Fibroblast of lung (primary cell): Measurements from ENCODE around the gene MCAT. TPM values are rescaled to one million over a fixed set of nuclear protein-coding genes. Genes with fewer than 3 reads are reported as not detected.

Experiments used
- DNase-seq, 2 donors: peaks; one replicate each; pipeline versions ENCODE4 v3.0.0 to v3.0.0-alpha.2; 2010; ENCODE audit warnings: low read depth in 2 of 2
- H2AFZ ChIP-seq: 2 replicates; pipeline ENCODE4 v1.5.1; 2012; ENCODE audit warnings: low read length, control low read depth, inconsistent platforms
- H3K27ac ChIP-seq: 2 replicates; pipeline ENCODE4 v1.5.1; 2011; ENCODE audit warnings: low read length, control low read depth; ENCODE audit not compliant: insufficient read depth
- H3K27me3 ChIP-seq: 2 replicates; pipeline ENCODE4 v1.5.1; 2011; ENCODE audit warnings: mild to moderate bottlenecking, low read length; ENCODE audit not compliant: control insufficient read depth, insufficient read depth
- H3K36me3 ChIP-seq: 2 replicates; pipeline ENCODE4 v1.5.1; 2011; ENCODE audit warnings: low read length; ENCODE audit not compliant: control insufficient read depth, insufficient read depth
- H3K4me1 ChIP-seq: 2 replicates; pipeline ENCODE4 v1.5.1; 2011; ENCODE audit warnings: low read length; ENCODE audit not compliant: control insufficient read depth, insufficient read depth; ENCODE audit errors: extremely low read depth
- H3K4me2 ChIP-seq: 2 replicates; pipeline ENCODE4 v1.5.1; 2011; ENCODE audit warnings: low read length, control low read depth; ENCODE audit not compliant: insufficient read depth; ENCODE audit errors: extremely low read depth
- H3K4me3 ChIP-seq, 4 experiments: fragments of 200-600 bp in 1 of 4; sonication (generic) in 1 of 4; replicated peaks in 1 of 4; 2 replicates each; pipeline ENCODE4 v1.5.1; 2011 to 2016; ENCODE audit warnings: low read length in 4 of 4, low read depth in 3 of 4, mild to moderate bottlenecking in 3 of 4, control low read depth in 2 of 4, inconsistent platforms in 1 of 4, mixed read lengths in 1 of 4; ENCODE audit not compliant: insufficient read depth in 1 of 4; ENCODE audit errors: control extremely low read depth in 1 of 4
- H3K79me2 ChIP-seq: 2 replicates; pipeline ENCODE4 v1.5.1; 2012; ENCODE audit warnings: mild to moderate bottlenecking, low read length, inconsistent platforms; ENCODE audit not compliant: control insufficient read depth, insufficient read depth
- H3K9ac ChIP-seq: 2 replicates; pipeline ENCODE4 v1.5.1; 2011; ENCODE audit warnings: mild to moderate bottlenecking, low read length, control low read depth; ENCODE audit not compliant: insufficient read depth
- H3K9me3 ChIP-seq: 2 replicates; pipeline ENCODE4 v1.5.1; 2012; ENCODE audit warnings: low read depth, low read length; ENCODE audit not compliant: control insufficient read depth, insufficient read depth
- H4K20me1 ChIP-seq: 2 replicates; pipeline ENCODE4 v1.5.1; 2011; ENCODE audit warnings: low read length; ENCODE audit not compliant: control insufficient read depth, insufficient read depth; ENCODE audit errors: extremely low read depth
- CTCF ChIP-seq, 2 donors: IDR thresholded peaks in 1 of 2; conservative IDR thresholded peaks in 1 of 2; 1 replicate in 1 of 2; 2 replicates in 1 of 2; pipeline ENCODE4 v1.5.1; 2011 to 2012; ENCODE audit warnings: low read length in 2 of 2, control low read depth in 1 of 2, inconsistent platforms in 1 of 2, low read depth in 1 of 2, mild to moderate bottlenecking in 1 of 2
- EZH2 ChIP-seq: IDR thresholded peaks from 2 replicates; pipeline ENCODE4 v1.5.1; 2012; ENCODE audit warnings: low read length, control low read depth, mild to moderate bottlenecking; ENCODE audit errors: missing control alignments
- polyA plus RNA-seq, 2 donors: library from polyadenylated mRNA; depleted of rRNA in 1 of 2; stranded (reverse) in 1 of 2; unstranded in 1 of 2; fragments of >200 nt; gene quantifications; 2 replicates each; pipeline ENCODE4 v1.2.1, GENCODE V29; 2011 to 2012; ENCODE audit warnings: missing spikeins in 1 of 2
- total RNA-seq: library from RNA; depleted of rRNA; stranded (reverse); fragments of >200 nt; gene quantifications from 2 replicates; pipeline ENCODE4 v1.2.1, GENCODE V29; 2014

MCAT gene
- total and polyA plus RNA-seq, 2 donors (not counting 1 experiment from before 2014, with no cell fraction given), result 8.4 to 9.3 TPM

- H3K4me3 ChIP-seq, result peak overlapping the region; percentile 1 to 69 (median 32)
- TF ChIP-seq CTCF (conservative IDR thresholded peaks at IDR 0.05 in 1 of 2, IDR thresholded peaks at IDR 0.05 in 1 of 2; ENCODE audit: low read depth in 1 of 2, low read length in 2 of 2) (peak; percentile 26 to 33), EZH2 (no peak)
- peak overlapping the region; percentile 49 for H3K27ac ChIP-seq
- H3K27me3 ChIP-seq, result peaks cover 4% of the 10 kb centered on the region
- peaks cover 5% of the 10 kb centered on the region for H3K4me1 ChIP-seq
- peaks cover 2% of the 10 kb centered on the region for H3K36me3 ChIP-seq
- peak overlapping the region; percentile 9 for H3K9ac ChIP-seq
- H3K9me3 ChIP-seq, result no peaks in the 10 kb centered on the region
- H4K20me1 ChIP-seq, result no peaks in the 10 kb centered on the region
- peak overlapping the region; percentile 26 for H3K4me2 ChIP-seq
- peak; percentile 89 to 94 for DNase-seq
- peaks cover 6% of the 10 kb centered on the region for H3K79me2 ChIP-seq
- H2AFZ ChIP-seq, result peak overlapping the region; percentile 3
Observed at GRCh38 chr22:43187171-43188099, 44.2 kb upstream of the MCAT start.

- Histone ChIP-seq H3K36me3 (peaks cover 3% of the 10 kb centered on the region), H3K4me1 (peaks cover 5% of the 10 kb centered on the region), H3K27ac (peak within 1 kb of the TSS; percentile 61), H3K9me3 (no peaks in the 10 kb centered on the region), H3K79me2 (peaks cover 6% of the 10 kb centered on the region), H2AFZ (peak within 1 kb of the TSS; percentile 26), H3K27me3 (peaks cover 4% of the 10 kb centered on the region), H3K4me2 (peak within 1 kb of the TSS; percentile 96), H3K9ac (peak within 1 kb of the TSS; percentile 76), H3K4me3 (peak within 1 kb of the TSS; percentile 74 to 82 (median 76)), H4K20me1 (no peaks in the 10 kb centered on the region)
- DNase-seq, result peak; percentile 36 to 37
- TF ChIP-seq CTCF (conservative IDR thresholded peaks at IDR 0.05 in 1 of 2, IDR thresholded peaks at IDR 0.05 in 1 of 2; ENCODE audit: low read depth in 1 of 2, low read length in 2 of 2), result no peak
- no peak for TF ChIP-seq EZH2
Observed at GRCh38 chr22:43186272-43187170, 43.3 kb upstream of the MCAT start, which contains the start of gene TTLL12. TSS of gene TTLL12 (minus strand) at chr22:43187134. CDS start at chr22:43187069, 65 bp downstream.
